LNCaP clone FGC (cell line): Measurements from ENCODE around the gene ENOSF1.

Source experiments
- DNase-seq: peaks from one replicate; pipeline ENCODE4 v3.0.0-alpha.2; 2011; ENCODE audit warnings: low read depth
- H3K4me3 ChIP-seq: 2 replicates; pipeline ENCODE4 v1.5.1; 2011; ENCODE audit warnings: mild to moderate bottlenecking, low read depth, low read length, control low read depth
- TF ChIP-seq, protein P1 (sequence below): IDR thresholded peaks from 2 replicates; pipeline ENCODE4 v1.5.1; 2012; ENCODE audit warnings: mild to moderate bottlenecking; ENCODE audit not compliant: control insufficient read depth, insufficient read depth; ENCODE audit errors: extremely low read depth

Gene ENOSF1

DNA sequence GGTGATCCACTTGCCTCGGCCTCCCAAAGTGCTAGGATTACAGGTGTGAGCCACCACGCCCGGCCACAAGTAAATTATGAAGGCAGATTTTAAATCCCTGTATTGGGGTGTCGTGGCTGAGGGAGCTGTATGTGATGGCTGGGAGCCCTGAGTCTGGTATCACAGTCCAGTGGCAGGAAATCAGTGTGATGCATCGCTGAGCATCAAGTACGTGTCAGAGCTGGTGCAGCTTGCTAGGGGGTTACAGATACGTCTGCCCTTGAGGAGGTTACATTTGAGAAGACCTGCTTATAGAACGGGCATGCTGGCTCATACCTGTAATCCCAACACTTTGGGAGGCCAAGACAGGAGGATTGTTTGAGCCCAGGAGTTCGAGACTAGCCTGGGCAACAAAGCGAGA, 4.3 kb downstream of the ENOSF1 start:
- TF ChIP-seq, protein P1, sequence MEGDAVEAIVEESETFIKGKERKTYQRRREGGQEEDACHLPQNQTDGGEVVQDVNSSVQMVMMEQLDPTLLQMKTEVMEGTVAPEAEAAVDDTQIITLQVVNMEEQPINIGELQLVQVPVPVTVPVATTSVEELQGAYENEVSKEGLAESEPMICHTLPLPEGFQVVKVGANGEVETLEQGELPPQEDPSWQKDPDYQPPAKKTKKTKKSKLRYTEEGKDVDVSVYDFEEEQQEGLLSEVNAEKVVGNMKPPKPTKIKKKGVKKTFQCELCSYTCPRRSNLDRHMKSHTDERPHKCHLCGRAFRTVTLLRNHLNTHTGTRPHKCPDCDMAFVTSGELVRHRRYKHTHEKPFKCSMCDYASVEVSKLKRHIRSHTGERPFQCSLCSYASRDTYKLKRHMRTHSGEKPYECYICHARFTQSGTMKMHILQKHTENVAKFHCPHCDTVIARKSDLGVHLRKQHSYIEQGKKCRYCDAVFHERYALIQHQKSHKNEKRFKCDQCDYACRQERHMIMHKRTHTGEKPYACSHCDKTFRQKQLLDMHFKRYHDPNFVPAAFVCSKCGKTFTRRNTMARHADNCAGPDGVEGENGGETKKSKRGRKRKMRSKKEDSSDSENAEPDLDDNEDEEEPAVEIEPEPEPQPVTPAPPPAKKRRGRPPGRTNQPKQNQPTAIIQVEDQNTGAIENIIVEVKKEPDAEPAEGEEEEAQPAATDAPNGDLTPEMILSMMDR = no peak
- DNase-seq = no peak
- no peak overlapping the region for H3K4me3 ChIP-seq

GRCh38 chr18:706405-706804, 6.0 kb downstream of the ENOSF1 start:
- DNase-seq = no peak
- TF ChIP-seq, protein P1 = no peak
- H3K4me3 ChIP-seq = no peak overlapping the region

DNA sequence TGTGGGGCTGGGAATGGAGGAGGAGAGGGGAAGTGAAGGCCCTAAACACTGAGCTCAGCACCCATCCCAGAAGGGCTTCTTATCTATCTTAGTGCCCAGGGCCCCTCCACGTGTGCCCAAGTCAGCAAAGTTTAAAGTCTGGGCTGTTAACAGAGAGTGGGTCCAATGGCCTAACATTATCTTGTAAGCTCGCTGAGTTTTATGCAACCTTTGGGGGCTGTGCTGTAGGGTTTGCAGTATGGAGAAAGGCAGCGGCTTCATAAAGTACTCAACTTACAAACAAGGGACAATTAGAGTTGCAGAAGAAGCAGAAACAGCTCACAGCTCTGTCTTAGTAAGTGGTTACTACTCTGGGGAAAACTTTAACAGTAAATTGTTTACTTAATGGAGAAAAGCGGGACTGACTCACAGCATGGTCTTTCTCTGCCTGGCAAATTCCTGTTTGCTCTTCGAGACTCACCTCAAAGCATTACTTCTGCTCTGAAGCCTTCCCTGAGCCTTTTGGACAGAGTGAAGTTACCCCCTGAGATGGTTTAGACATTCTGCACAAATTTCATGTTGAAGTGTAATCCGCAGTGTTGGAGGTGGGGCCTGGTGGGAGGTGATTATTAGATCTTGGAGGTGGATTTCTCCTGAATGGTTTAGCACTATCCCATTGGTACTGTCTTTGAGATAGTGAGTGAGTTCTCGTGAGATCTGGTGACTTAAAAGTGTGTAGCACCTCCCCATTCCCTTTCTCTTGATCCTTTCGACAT, 9.0 kb downstream of the ENOSF1 start:
- TF ChIP-seq, protein P1 = no peak
- H3K4me3 ChIP-seq = no peak overlapping the region
- DNase-seq = no peak

DNA sequence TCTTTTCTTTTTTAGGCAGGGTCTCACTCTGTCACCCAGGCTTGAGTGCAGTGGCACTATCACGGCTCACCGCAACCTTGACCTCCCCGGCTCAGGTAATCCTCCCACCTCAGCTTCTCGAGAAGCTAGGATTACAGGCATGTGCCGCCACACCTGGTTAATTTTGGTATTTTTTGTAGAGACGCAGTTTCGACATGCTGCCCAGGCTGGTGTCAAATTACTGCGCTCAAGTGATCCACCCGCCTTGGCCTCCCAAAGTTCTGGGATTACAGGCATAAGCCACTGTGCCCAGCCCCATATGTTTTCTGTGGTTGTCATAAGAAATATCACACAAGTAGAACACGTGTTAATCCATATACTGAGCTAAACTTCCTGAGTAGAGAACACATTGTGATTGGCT, 14.6 kb downstream of the ENOSF1 start:
- TF ChIP-seq, protein P1 = no peak
- no peak overlapping the region for H3K4me3 ChIP-seq
- no peak for DNase-seq

GRCh38 chr18:697012-697411, 15.4 kb downstream of the ENOSF1 start:
- no peak for DNase-seq
- H3K4me3 ChIP-seq = no peak overlapping the region
- TF ChIP-seq, protein P1 = no peak

DNA sequence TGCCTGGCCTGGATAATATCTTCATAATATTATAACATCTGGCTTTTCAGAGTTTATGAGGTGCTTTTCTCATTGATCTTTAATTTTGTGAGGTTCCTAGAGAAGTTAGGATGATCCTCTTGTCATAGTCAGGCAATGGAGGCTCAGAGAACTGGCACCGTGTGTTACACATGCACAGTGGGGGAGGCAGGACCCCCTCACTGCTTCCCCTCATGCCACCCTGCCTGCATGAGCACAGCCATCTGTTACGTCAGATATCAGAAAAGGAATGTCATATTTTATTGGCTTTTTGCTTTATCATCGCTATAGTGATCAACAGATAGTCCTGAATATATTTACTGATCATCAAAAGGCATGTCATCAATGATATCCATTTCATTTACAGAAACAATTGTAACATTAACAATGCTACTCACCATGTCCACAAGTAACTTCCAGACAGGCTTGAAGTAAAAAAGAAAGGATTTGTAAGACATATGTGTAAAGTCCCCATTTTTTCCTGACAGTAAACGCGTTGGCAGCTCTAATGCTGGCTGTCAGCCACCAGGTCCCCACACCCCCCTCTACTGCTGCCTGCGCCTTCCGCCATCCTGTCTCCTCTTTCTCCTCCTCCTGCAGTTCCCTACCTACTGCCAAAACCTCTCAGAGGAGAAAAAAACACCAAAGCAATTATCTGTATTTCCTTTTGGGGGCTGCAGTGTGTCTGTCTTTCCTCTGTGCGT, 18.8 kb downstream of the ENOSF1 start:
- TF ChIP-seq, protein P1 = no peak
- DNase-seq = no peak
- no peak overlapping the region for H3K4me3 ChIP-seq
